ENCODE measurements around the gene LSM3. TPM values are rescaled to one million over a fixed set of nuclear protein-coding genes. Genes with fewer than 3 reads are reported as not detected.

Gene LSM3
- total and polyA plus RNA-seq, 9 of the 15 experiments (the other 6 are each of a cell fraction or from before 2014, with no cell fraction given), result 33.8 to 203 (median 61.2) TPM

DNA sequence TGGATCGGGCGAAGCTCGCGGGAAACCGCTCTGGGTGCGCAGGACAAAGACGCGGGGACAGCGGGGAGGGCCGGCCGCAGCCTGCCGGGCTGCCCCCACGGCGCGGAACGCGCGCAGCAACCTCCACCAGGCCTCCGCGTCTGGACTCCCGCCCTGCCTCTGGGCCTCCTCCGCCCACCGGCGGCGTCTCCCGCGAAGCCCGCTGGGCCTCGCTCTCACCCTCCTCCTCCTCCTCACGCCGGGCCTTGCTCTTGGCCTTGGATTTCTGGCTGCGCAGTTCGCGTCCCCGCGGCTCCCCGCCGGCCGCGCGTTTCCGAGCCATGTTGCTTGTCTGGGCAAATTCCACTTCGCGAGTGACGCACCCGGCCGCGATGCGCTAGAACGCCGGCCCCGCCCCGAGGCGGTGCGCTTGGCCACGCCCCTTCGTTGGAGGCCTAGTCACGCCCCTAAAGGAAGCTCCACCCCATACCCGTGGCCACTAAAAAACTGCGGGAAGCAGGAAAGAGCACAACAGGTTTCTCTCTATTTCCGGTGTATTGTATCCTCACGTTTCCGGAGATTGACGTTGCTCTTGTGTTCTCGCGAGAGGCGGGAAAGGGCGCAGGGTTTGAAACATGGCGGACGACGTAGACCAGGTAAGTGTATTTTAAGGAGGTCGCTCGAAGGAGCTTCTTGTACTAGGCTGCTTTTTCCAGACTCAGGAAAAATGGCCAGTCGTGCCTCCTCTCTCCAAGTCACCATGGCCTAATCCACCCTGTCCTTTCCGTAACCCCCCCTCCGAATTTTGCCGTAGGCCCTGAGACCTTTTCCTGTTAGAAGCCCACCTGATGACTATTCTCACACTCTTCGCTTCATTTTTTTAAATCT, at the start of gene LSM3, which contains the start of gene XPC (continued):
- TF ChIP-seq, protein P1, sequence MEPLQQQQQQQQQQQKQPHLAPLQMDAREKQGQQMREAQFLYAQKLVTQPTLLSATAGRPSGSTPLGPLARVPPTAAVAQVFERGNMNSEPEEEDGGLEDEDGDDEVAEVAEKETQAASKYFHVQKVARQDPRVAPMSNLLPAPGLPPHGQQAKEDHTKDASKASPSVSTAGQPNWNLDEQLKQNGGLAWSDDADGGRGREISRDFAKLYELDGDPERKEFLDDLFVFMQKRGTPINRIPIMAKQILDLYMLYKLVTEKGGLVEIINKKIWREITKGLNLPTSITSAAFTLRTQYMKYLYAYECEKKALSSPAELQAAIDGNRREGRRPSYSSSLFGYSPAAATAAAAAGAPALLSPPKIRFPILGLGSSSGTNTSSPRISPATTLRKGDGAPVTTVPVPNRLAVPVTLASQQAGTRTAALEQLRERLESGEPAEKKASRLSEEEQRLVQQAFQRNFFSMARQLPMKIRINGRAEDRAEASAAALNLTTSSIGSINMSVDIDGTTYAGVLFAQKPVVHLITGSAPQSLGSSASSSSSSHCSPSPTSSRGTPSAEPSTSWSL (CRISPR knock-in tag; IDR thresholded peaks at IDR 0.05; ENCODE audit: borderline replicate concordance), result no peak; the same call in 1 of the 2 replicates
- TF ChIP-seq SP2 (IDR thresholded peaks at IDR 0.05; ENCODE audit: extremely low read depth, low read depth, low read length, poor library complexity, severe bottlenecking) (no peak), ZBTB7A (IDR thresholded peaks at IDR 0.05; ENCODE audit: borderline replicate concordance, control insufficient read depth, low read depth, low read length) (peak; percentile 56; the same call in 1 of the 2 replicates), NBN (IDR thresholded peaks at IDR 0.05; ENCODE audit: low read depth) (peak; percentile 44; the same call in 1 of the 2 replicates), TEAD2 (tag; IDR thresholded peaks at IDR 0.05) (no peak), ZNF764 (CRISPR knock-in tag; IDR thresholded peaks at IDR 0.05; ENCODE audit: low read depth) (no peak), ZNF778 (CRISPR knock-in tag; IDR thresholded peaks at IDR 0.05) (no peak), ZNF589 (CRISPR knock-in tag; IDR thresholded peaks at IDR 0.05; ENCODE audit: low read depth) (no peak), BACH1 (tag; IDR thresholded peaks at IDR 0.05) (no peak), NFATC3 (IDR thresholded peaks at IDR 0.05) (no peak), KDM4B (IDR thresholded peaks at IDR 0.05; ENCODE audit: borderline replicate concordance in 2 of 2, low read depth in 1 of 2) (peak in 1 of 2 experiments; percentile 71; a peak in 1 of 4 replicates), NEUROD1 (IDR thresholded peaks at IDR 0.05; ENCODE audit: borderline replicate concordance, low read depth, low read length, partially characterized antibody) (peak; percentile 25), RHOXF2B (CRISPR knock-in tag; conservative IDR thresholded peaks at IDR 0.05) (no peak; the same call in 1 of the 2 replicates), U2AF2 (optimal IDR thresholded peaks at IDR 0.05; ENCODE audit: low read depth, low read length) (no peak), RFX5 (IDR thresholded peaks at IDR 0.05; ENCODE audit: low read depth, low read length) (no peak), MEF2A (IDR thresholded peaks at IDR 0.05; ENCODE audit: control insufficient read depth, low read depth, low read length) (no peak), STAG1 (CRISPR knock-in tag; IDR thresholded peaks at IDR 0.05; ENCODE audit: borderline replicate concordance) (no peak), TAL1 (IDR thresholded peaks at IDR 0.05) (no peak), HDAC6 (IDR thresholded peaks at IDR 0.05; ENCODE audit: low read depth, low read length) (no peak)
- TF ChIP-seq, protein P2, sequence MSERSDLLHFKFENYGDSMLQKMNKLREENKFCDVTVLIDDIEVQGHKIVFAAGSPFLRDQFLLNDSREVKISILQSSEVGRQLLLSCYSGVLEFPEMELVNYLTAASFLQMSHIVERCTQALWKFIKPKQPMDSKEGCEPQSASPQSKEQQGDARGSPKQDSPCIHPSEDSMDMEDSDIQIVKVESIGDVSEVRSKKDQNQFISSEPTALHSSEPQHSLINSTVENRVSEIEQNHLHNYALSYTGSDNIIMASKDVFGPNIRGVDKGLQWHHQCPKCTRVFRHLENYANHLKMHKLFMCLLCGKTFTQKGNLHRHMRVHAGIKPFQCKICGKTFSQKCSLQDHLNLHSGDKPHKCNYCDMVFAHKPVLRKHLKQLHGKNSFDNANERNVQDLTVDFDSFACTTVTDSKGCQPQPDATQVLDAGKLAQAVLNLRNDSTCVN (CRISPR knock-in tag; IDR thresholded peaks at IDR 0.05), result no peak
- TF ChIP-seq, protein P3, sequence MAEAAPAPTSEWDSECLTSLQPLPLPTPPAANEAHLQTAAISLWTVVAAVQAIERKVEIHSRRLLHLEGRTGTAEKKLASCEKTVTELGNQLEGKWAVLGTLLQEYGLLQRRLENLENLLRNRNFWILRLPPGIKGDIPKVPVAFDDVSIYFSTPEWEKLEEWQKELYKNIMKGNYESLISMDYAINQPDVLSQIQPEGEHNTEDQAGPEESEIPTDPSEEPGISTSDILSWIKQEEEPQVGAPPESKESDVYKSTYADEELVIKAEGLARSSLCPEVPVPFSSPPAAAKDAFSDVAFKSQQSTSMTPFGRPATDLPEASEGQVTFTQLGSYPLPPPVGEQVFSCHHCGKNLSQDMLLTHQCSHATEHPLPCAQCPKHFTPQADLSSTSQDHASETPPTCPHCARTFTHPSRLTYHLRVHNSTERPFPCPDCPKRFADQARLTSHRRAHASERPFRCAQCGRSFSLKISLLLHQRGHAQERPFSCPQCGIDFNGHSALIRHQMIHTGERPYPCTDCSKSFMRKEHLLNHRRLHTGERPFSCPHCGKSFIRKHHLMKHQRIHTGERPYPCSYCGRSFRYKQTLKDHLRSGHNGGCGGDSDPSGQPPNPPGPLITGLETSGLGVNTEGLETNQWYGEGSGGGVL (CRISPR knock-in tag; IDR thresholded peaks at IDR 0.05), result no peak

Measured in K562 (cell line).